Type B pancreatic cell (in vitro differentiated cells): Measurements from ENCODE around the gene RGS9. TPM values are rescaled to one million over a fixed set of nuclear protein-coding genes. Genes with fewer than 3 reads are reported as not detected.

Experiments
- DNase-seq: peaks from one replicate; pipeline ENCODE4 v3.0.0; 2021; ENCODE audit warnings: mixed read lengths; ENCODE audit not compliant: unreplicated experiment; ENCODE audit errors: extremely low spot score
- H3K27ac Mint-ChIP-seq: 2 replicates; pipeline ENCODE4 v1.8.0; 2021; ENCODE audit warnings: mild to moderate bottlenecking, mixed read lengths
- H3K27me3 Mint-ChIP-seq: 2 replicates; pipeline ENCODE4 v1.8.0; 2021; ENCODE audit warnings: mixed read lengths
- H3K36me3 Mint-ChIP-seq: 2 replicates; pipeline ENCODE4 v1.8.0; 2021; ENCODE audit warnings: mixed read lengths
- H3K4me1 Mint-ChIP-seq: one replicate; pipeline ENCODE4 v1.8.0; 2021; ENCODE audit warnings: mixed read lengths; ENCODE audit not compliant: unreplicated experiment
- H3K4me3 Mint-ChIP-seq: 2 replicates; pipeline ENCODE4 v1.8.0; 2021; ENCODE audit warnings: mild to moderate bottlenecking, mixed read lengths
- H3K9me3 Mint-ChIP-seq: 2 replicates; pipeline ENCODE4 v1.8.0; 2021; ENCODE audit warnings: mixed read lengths
- CTCF ChIP-seq: fragments of 200-600 bp; sonication (generic); conservative IDR thresholded peaks from 2 replicates; pipeline ENCODE4 v1.5.0; 2021; ENCODE audit warnings: antibody characterized with exemption, mild to moderate bottlenecking
- total RNA-seq: library from RNA; stranded (reverse); gene quantifications from 2 replicates; pipeline ENCODE4 v1.2.1, GENCODE V29; 2021; ENCODE audit warnings: low replicate concordance

RGS9 gene
- total RNA-seq, 1 donor from 2014 or later: 5.5 TPM

GRCh38 chr17:65230040-65230439 is 92.9 kb downstream of the RGS9 start:
- Mint-ChIP-seq H3K27ac (no peak overlapping the region), H3K4me3 (no peak overlapping the region), H3K9me3 (no peaks in the 10 kb centered on the region), H3K36me3 (no peaks in the 10 kb centered on the region), H3K4me1 (peaks cover 38% of the 10 kb centered on the region), H3K27me3 (no peaks in the 10 kb centered on the region)
- DNase-seq: no peak
- no peak for TF ChIP-seq CTCF

GRCh38 chr17:65231086-65231485 is 93.9 kb downstream of the RGS9 start:
- peaks cover 35% of the 10 kb centered on the region for H3K4me1 Mint-ChIP-seq
- no peak overlapping the region for H3K27ac Mint-ChIP-seq
- no peaks in the 10 kb centered on the region for H3K36me3 Mint-ChIP-seq
- H3K4me3 Mint-ChIP-seq: no peak overlapping the region
- H3K27me3 Mint-ChIP-seq: no peaks in the 10 kb centered on the region
- H3K9me3 Mint-ChIP-seq: no peaks in the 10 kb centered on the region
- no peak for TF ChIP-seq CTCF
- DNase-seq: no peak

- DNase-seq: no peak
- Mint-ChIP-seq H3K9me3 (no peaks in the 10 kb centered on the region), H3K27ac (no peak overlapping the region), H3K4me1 (peaks cover 33% of the 10 kb centered on the region), H3K4me3 (no peak overlapping the region), H3K36me3 (no peaks in the 10 kb centered on the region), H3K27me3 (no peaks in the 10 kb centered on the region)
- TF ChIP-seq CTCF: peak; percentile 87
Observed at GRCh38 chr17:65231662-65232335, 94.6 kb downstream of the RGS9 start.

GRCh38 chr17:65235284-65235683 is 98.1 kb downstream of the RGS9 start:
- H3K4me1 Mint-ChIP-seq: peaks cover 18% of the 10 kb centered on the region
- H3K9me3 Mint-ChIP-seq: peaks cover 9% of the 10 kb centered on the region
- no peak overlapping the region for H3K27ac Mint-ChIP-seq
- H3K4me3 Mint-ChIP-seq: no peak overlapping the region
- no peak for TF ChIP-seq CTCF
- no peak for DNase-seq
- peaks cover 6% of the 10 kb centered on the region for H3K36me3 Mint-ChIP-seq
- no peaks in the 10 kb centered on the region for H3K27me3 Mint-ChIP-seq

- Mint-ChIP-seq H3K4me1 (peaks cover 19% of the 10 kb centered on the region), H3K27me3 (no peaks in the 10 kb centered on the region), H3K9me3 (peaks cover 9% of the 10 kb centered on the region), H3K27ac (no peak overlapping the region), H3K36me3 (peaks cover 6% of the 10 kb centered on the region), H3K4me3 (no peak overlapping the region)
- no peak for DNase-seq
- TF ChIP-seq CTCF: no peak
Observed at GRCh38 chr17:65236321-65236720, 99.2 kb downstream of the RGS9 start.
